ENCODE data around the gene AKAP13.
"Not testable (repeated sequence)": the region's sequence is repeated elsewhere in the genome, so short reads cannot be mapped to it uniquely, and the experiment has no call there.

Gene AKAP13

GRCh38 chr15:85500060-85500708 is 119.8 kb downstream of the AKAP13 start:
- DNase-seq (ENCODE audit: low read depth) = no peak

GRCh38 chr15:85500729-85501128 is 120.3 kb downstream of the AKAP13 start:
- no peak for DNase-seq (ENCODE audit: low read depth)

GRCh38 chr15:85501574-85501973 is 121.2 kb downstream of the AKAP13 start:
- DNase-seq (ENCODE audit: low read depth) = no peak

- DNase-seq (ENCODE audit: low read depth) = no peak
Measured at GRCh38 chr15:85503151-85503799, 122.9 kb downstream of the AKAP13 start.

- no peak for DNase-seq (ENCODE audit: low read depth)
Measured at GRCh38 chr15:85504749-85505676, 124.6 kb downstream of the AKAP13 start.

GRCh38 chr15:85507114-85507513 is 126.7 kb downstream of the AKAP13 start:
- no peak for DNase-seq (ENCODE audit: low read depth)

- no peak for DNase-seq (ENCODE audit: low read depth)
Measured at GRCh38 chr15:85509973-85510372, 129.6 kb downstream of the AKAP13 start.

- DNase-seq (ENCODE audit: low read depth) = no peak
Measured at GRCh38 chr15:85514413-85514812, 134.0 kb downstream of the AKAP13 start.

- DNase-seq (ENCODE audit: low read depth) = no peak
Measured at GRCh38 chr15:85515212-85515611, 134.8 kb downstream of the AKAP13 start.

GRCh38 chr15:85517086-85517485 is 136.7 kb downstream of the AKAP13 start:
- no peak for DNase-seq (ENCODE audit: low read depth)

GRCh38 chr15:85518979-85519761 is 138.8 kb downstream of the AKAP13 start:
- no peak for DNase-seq (ENCODE audit: low read depth)

GRCh38 chr15:85520650-85521049 is 140.2 kb downstream of the AKAP13 start:
- DNase-seq (ENCODE audit: low read depth) = no peak

- no peak for DNase-seq (ENCODE audit: low read depth)
Measured at GRCh38 chr15:85523530-85523929, 143.1 kb downstream of the AKAP13 start.

- no peak for DNase-seq (ENCODE audit: low read depth)
Measured at GRCh38 chr15:85525755-85526154, 145.4 kb downstream of the AKAP13 start.

GRCh38 chr15:85527895-85528294 is 147.5 kb downstream of the AKAP13 start:
- DNase-seq (ENCODE audit: low read depth) = no peak

GRCh38 chr15:85530079-85530478 is 149.7 kb downstream of the AKAP13 start:
- DNase-seq (ENCODE audit: low read depth) = no peak

GRCh38 chr15:85531083-85531482 is 150.7 kb downstream of the AKAP13 start:
- DNase-seq (ENCODE audit: low read depth) = no peak

GRCh38 chr15:85532689-85533088 is 152.3 kb downstream of the AKAP13 start:
- DNase-seq (ENCODE audit: low read depth) = no peak

- no peak for DNase-seq (ENCODE audit: low read depth)
Measured at GRCh38 chr15:85534031-85534430, 153.6 kb downstream of the AKAP13 start.

GRCh38 chr15:85535533-85536330 is 155.3 kb downstream of the AKAP13 start:
- not testable (repeated sequence) for DNase-seq (ENCODE audit: low read depth)

GRCh38 chr15:85536341-85536740 is 155.9 kb downstream of the AKAP13 start:
- DNase-seq (ENCODE audit: low read depth) = no peak
